ENCODE measurements around the gene ANKRD16. TPM values are rescaled to one million over a fixed set of nuclear protein-coding genes. Genes with fewer than 3 reads are reported as not detected.

Gene ANKRD16
- total RNA-seq, 1 experiment from 2014 or later = 4.9 TPM

DNA sequence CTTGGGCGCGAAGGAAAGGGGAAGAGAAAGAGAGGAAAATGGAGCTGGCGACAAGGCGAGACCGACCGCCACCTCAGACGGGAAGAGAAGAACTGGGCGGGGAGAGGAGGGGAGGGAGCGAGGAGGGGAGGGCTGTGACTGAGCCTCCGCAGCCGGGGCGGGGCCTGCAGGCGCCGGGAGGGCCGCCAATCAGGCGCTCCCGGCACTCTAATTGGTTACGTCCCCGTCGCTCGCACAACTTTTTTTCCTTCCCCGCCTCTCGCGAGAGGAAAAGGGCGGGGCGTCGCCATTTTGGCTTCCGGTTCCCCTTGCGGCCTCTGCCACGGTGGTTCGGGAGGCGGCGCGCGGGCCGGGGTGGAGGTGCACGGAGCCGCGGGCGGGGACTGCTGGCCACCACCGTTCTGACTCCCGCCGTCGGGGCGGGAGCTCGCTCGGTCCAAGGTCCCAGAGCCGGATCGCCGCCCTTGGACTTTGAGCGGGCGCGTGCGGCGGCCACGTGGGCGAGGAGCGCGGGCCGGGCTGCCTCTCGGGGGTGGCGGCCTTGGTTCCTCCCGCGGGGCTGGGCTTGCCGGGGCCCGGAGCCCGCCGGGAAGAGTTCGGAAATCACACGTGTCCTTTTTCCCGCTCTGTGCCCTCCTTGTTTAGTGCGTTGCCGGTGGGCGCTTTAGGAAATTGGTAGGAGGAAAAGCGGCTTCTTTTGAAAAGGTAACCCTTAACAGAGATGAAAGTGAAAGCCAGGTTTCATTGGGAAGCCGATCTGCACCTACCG lies 76.2 kb downstream of the ANKRD16 start, which contains the start of gene GDI2:
TSS of gene GDI2 (minus strand) at position 94 of the 769 bp plus-strand sequence. CDS start 176 bp downstream, outside the sequence.
- TF ChIP-seq, protein P1, sequence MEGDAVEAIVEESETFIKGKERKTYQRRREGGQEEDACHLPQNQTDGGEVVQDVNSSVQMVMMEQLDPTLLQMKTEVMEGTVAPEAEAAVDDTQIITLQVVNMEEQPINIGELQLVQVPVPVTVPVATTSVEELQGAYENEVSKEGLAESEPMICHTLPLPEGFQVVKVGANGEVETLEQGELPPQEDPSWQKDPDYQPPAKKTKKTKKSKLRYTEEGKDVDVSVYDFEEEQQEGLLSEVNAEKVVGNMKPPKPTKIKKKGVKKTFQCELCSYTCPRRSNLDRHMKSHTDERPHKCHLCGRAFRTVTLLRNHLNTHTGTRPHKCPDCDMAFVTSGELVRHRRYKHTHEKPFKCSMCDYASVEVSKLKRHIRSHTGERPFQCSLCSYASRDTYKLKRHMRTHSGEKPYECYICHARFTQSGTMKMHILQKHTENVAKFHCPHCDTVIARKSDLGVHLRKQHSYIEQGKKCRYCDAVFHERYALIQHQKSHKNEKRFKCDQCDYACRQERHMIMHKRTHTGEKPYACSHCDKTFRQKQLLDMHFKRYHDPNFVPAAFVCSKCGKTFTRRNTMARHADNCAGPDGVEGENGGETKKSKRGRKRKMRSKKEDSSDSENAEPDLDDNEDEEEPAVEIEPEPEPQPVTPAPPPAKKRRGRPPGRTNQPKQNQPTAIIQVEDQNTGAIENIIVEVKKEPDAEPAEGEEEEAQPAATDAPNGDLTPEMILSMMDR (conservative IDR thresholded peaks at IDR 0.05; ENCODE audit: low read depth, low read length) = no peak
- TF ChIP-seq EZH2 (IDR thresholded peaks at IDR 0.05; ENCODE audit: low read length, unreplicated experiment) (no peak), EZH2phosphoT487 (IDR thresholded peaks at IDR 0.05; ENCODE audit: borderline replicate concordance, low read length) (no peak)
- Histone ChIP-seq H3K27me3 (ENCODE audit: low read length) (no peaks in the 10 kb centered on the region), H2AFZ (ENCODE audit: low read length) (peak within 1 kb of the TSS; percentile 22; the same call in 1 of the 2 replicates), H3K79me2 (ENCODE audit: low read length) (peaks cover 56% of the 10 kb centered on the region), H3K4me1 (ENCODE audit: insufficient read depth, low read length) (peaks cover 26% of the 10 kb centered on the region), H3F3A (ENCODE audit: low read length, unreplicated experiment) (no peaks in the 10 kb centered on the region), H3K9me3 (ENCODE audit: low read length) (no peaks in the 10 kb centered on the region), H3K9ac (ENCODE audit: low read length) (peak within 1 kb of the TSS; percentile 99), H3K36me3 (ENCODE audit: low read depth, low read length) (no peaks in the 10 kb centered on the region), H3K4me2 (ENCODE audit: low read length) (peak within 1 kb of the TSS; percentile 91), H4K20me1 (ENCODE audit: low read length) (peaks cover 31% of the 10 kb centered on the region), H3K4me3 (ENCODE audit: low read length) (peak within 1 kb of the TSS; percentile 96), H3K27ac (ENCODE audit: low read length) (peak within 1 kb of the TSS; percentile 82), H3K9me2 (replicated peaks; ENCODE audit: low read length) (no peaks in the 10 kb centered on the region)
- CTCF ChIA-PET = no interaction called here
- POLR2A ChIA-PET (ENCODE audit: unreplicated experiment) = interaction anchor here (0.5 to 1.4 kb wide), 6 partner anchors 26 to 1058 kb away, joined by 3 to 5 read pairs (median 4); partner anchors contain the start of genes ANKRD16 and FBH1
- peak; percentile 89 for DNase-seq
- peak; percentile 93 for ATAC-seq
- BruUV-seq (replicated peaks) = no TSS peak
- intact Hi-C loops (cut with micrococcal nuclease) = loop anchor here (5.0 kb wide), 2 partner anchors 74 to 126 kb away; partner anchors contain the start of gene ANKRD16

DNA sequence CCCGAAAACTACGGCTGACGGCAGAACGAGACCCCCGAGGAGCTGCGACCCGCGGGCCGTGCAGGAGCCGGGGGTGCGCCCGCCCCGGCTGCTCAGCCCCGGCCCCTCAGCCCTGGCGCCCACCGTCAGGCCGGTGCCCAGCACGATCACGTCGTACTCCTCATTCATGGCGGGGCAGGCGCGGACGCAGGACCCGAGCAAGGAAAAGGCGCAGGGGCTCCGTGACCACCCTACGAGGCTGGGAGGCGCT lies 76.7 kb downstream of the ANKRD16 start:
- DNase-seq (no peak), ATAC-seq (peak; percentile 18)
- Histone ChIP-seq H3K9me2 (replicated peaks; ENCODE audit: low read length) (no peaks in the 10 kb centered on the region), H3K9me3 (ENCODE audit: low read length) (no peaks in the 10 kb centered on the region), H3K9ac (ENCODE audit: low read length) (peak overlapping the region; percentile 99), H3K4me3 (ENCODE audit: low read length) (peak overlapping the region; percentile 96), H3K27me3 (ENCODE audit: low read length) (no peaks in the 10 kb centered on the region), H2AFZ (ENCODE audit: low read length) (no peak overlapping the region), H3K4me1 (ENCODE audit: insufficient read depth, low read length) (peaks cover 26% of the 10 kb centered on the region), H3K36me3 (ENCODE audit: low read depth, low read length) (no peaks in the 10 kb centered on the region), H3K27ac (ENCODE audit: low read length) (peak overlapping the region; percentile 70), H3F3A (ENCODE audit: low read length, unreplicated experiment) (no peaks in the 10 kb centered on the region), H3K4me2 (ENCODE audit: low read length) (peak overlapping the region; percentile 91), H4K20me1 (ENCODE audit: low read length) (peaks cover 33% of the 10 kb centered on the region), H3K79me2 (ENCODE audit: low read length) (peaks cover 62% of the 10 kb centered on the region)
- intact Hi-C loops (cut with micrococcal nuclease) = loop anchor here (5.0 kb wide), 2 partner anchors 74 to 126 kb away; partner anchors contain the start of gene ANKRD16
- ChIA-PET CTCF (no interaction called here), POLR2A (ENCODE audit: unreplicated experiment) (interaction anchor here (0.6 to 1.4 kb wide), 4 partner anchors 25 to 367 kb away, joined by 3 to 5 read pairs (median 4); partner anchors contain the start of genes ANKRD16 and FBH1)
- TF ChIP-seq EZH2phosphoT487 (IDR thresholded peaks at IDR 0.05; ENCODE audit: borderline replicate concordance, low read length) (no peak), EZH2 (IDR thresholded peaks at IDR 0.05; ENCODE audit: low read length, unreplicated experiment) (no peak)
- TF ChIP-seq, protein P1 (conservative IDR thresholded peaks at IDR 0.05; ENCODE audit: low read depth, low read length) = no peak
- no TSS peak for BruUV-seq (replicated peaks)

Data from PC-3 (cell line).